Activated CD4-positive, alpha-beta T cell treated with anti-CD3 and anti-CD28 coated beads, Interleukin-2, amount 10 ng/mL, durations not matched to agents 24 days and 14 days (primary cell): Measurements from ENCODE around the gene AGBL4. TPM values are rescaled to one million over a fixed set of nuclear protein-coding genes. Genes with fewer than 3 reads are reported as not detected.

ENCODE experiments used
- DNase-seq: peaks from one replicate; pipeline ENCODE4 v3.0.0; 2022
- H3K27ac Mint-ChIP-seq: one replicate; pipeline ENCODE4 v1.8.0; 2022; ENCODE audit warnings: mild to moderate bottlenecking, mixed read lengths
- H3K27me3 Mint-ChIP-seq: one replicate; pipeline ENCODE4 v1.8.0; 2022; ENCODE audit warnings: mixed read lengths
- H3K36me3 Mint-ChIP-seq: one replicate; pipeline ENCODE4 v1.8.0; 2022; ENCODE audit warnings: low read depth, mild to moderate bottlenecking, mixed read lengths
- H3K4me1 Mint-ChIP-seq: one replicate; pipeline ENCODE4 v1.8.0; 2021; ENCODE audit warnings: mixed read lengths
- H3K4me3 Mint-ChIP-seq: one replicate; pipeline ENCODE4 v1.8.0; 2022; ENCODE audit warnings: mild to moderate bottlenecking, moderate library complexity, mixed read lengths
- H3K9me3 Mint-ChIP-seq: one replicate; pipeline ENCODE4 v1.8.0; 2021; ENCODE audit warnings: mixed read lengths
- intact Hi-C: fragments of 100-400 bp; cut with micrococcal nuclease; formaldehyde crosslinking; loops from one replicate; pipeline ENCODE4 v1.15.1; 2023
- total RNA-seq: library from RNA; stranded (reverse); gene quantifications from 2 replicates; pipeline ENCODE4 v1.2.3, GENCODE V29; 2022

AGBL4 gene
- total RNA-seq, 1 donor from 2014 or later: not detected

DNA sequence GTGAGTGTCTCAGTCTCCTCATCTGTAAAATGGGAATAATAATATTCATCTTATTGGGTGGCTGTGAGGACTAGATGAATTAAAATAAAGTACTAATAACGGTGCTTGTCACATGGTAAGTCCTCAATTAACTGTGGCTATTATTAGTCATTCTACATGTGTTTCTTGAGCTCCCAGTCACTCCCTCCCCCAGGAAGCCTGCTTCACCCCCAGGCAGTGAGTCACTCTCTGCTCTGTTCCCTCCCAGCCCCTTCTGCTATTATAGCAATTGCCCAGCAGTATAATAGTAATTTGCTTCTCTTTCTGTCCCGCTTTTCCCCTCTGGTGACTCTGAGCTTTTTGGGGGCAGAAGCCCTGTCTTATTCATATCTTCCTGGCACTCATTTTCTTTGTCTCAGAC is 1349.1 kb downstream of the AGBL4 start:
- intact Hi-C loops: no loop called here
- H3K27me3 Mint-ChIP-seq: peaks cover 9% of the 10 kb centered on the region
- H3K4me1 Mint-ChIP-seq: peaks cover 2% of the 10 kb centered on the region
- H3K27ac Mint-ChIP-seq: no peak overlapping the region
- H3K9me3 Mint-ChIP-seq: no peaks in the 10 kb centered on the region
- no peak overlapping the region for H3K4me3 Mint-ChIP-seq
- DNase-seq: no peak
- no peaks in the 10 kb centered on the region for H3K36me3 Mint-ChIP-seq

DNA sequence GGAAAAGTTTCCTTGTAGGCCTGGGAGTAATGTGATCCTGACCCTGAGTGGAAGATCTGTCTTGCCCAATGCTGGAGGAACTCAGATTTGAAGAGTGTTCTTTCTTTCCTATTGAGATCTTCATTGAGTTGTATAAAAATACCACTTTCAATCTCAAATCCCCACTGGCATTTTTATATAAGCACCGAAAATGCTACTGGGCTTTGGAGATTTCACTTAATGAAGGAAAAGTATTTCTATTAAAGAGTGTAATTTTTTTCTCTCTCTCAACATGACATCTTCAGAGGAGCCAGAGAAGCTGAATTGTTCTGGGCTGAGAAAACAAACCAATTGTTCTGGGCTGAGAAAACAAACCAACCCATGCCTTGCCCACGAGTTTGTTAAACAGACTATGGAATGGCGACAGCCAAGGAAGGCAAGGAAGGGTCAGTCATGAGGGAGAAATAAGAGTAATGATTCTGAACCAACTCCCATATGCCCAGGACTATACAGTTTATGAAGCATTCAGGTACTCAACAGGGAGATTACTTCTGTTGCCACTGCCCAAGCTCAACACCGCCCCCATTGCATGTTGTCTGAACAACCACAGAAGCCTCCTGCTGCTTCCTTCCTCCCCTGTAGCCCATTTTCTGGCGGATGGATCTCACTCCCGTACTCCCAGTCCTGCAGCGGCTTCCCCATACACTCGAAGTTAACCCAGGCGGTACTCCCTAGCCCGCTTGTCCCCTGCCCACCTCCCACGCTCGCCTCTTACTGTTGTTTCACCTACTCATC is 1350.2 kb downstream of the AGBL4 start:
- Mint-ChIP-seq H3K9me3 (no peaks in the 10 kb centered on the region), H3K27ac (no peak overlapping the region), H3K4me3 (no peak overlapping the region), H3K36me3 (no peaks in the 10 kb centered on the region), H3K27me3 (peaks cover 13% of the 10 kb centered on the region), H3K4me1 (peaks cover 2% of the 10 kb centered on the region)
- DNase-seq: no peak
- intact Hi-C loops: no loop called here

DNA sequence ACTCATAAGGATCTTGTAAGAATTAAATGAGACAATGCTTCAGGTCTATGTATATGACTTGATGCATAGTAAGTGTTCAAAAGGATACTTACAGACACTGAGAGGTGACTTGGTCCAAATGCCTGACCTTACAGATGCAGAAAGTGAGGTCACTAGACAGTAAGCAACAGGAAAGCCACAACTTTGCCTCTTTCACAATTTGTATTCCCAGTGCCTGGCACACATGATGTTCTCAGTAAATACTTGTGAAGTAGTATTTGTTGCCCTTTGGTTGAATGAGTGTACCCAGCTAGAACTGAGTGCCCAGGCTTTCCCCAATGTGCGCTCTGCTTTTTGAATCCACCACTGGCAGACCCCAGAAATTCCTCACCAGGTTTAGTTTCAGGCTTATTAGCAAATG is 1352.2 kb downstream of the AGBL4 start:
- H3K36me3 Mint-ChIP-seq: no peaks in the 10 kb centered on the region
- peaks cover 14% of the 10 kb centered on the region for H3K27me3 Mint-ChIP-seq
- intact Hi-C loops: no loop called here
- DNase-seq: no peak
- H3K27ac Mint-ChIP-seq: no peak overlapping the region
- H3K9me3 Mint-ChIP-seq: no peaks in the 10 kb centered on the region
- no peaks in the 10 kb centered on the region for H3K4me1 Mint-ChIP-seq
- no peak overlapping the region for H3K4me3 Mint-ChIP-seq

DNA sequence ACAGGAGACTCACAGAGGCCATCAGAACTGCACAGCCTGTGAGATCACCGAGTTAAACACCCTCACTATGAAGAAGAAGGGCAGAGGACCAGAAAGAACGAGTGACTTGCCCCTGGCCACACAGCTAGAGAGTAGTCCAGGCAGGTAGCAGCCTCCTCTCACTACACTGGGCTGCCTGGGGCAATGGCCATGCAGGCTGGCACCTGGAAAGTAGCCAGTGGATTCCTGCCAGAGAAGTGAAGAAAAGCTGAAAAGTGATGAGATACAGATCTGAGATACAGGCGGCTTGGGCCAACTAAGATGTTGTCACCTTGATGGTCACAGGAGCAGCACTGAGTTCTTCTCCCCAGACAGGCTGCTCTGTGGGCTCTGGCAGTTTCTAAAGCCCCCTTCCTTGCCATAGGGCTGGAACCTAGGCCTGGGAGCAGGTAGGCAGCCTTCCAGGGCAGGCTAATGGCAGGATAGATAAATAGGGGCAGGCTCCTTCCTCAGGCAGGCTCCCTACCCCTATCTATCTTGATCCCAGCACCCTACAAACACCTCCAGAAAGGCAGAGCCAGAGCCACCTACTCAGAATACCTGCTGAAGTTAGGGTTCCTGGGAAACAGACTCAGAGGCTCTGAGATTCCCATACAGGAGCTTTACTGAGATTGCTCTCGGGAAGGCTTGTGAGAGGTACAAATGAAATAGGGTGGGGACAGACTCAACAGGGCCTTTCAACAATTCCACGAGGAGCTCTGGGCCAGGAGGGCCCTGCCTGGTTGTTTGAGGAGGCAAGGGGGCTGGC is 1353.3 kb downstream of the AGBL4 start:
- intact Hi-C loops: no loop called here
- Mint-ChIP-seq H3K9me3 (no peaks in the 10 kb centered on the region), H3K27me3 (peaks cover 16% of the 10 kb centered on the region), H3K4me3 (no peak overlapping the region), H3K27ac (no peak overlapping the region), H3K4me1 (no peaks in the 10 kb centered on the region), H3K36me3 (no peaks in the 10 kb centered on the region)
- DNase-seq: no peak

DNA sequence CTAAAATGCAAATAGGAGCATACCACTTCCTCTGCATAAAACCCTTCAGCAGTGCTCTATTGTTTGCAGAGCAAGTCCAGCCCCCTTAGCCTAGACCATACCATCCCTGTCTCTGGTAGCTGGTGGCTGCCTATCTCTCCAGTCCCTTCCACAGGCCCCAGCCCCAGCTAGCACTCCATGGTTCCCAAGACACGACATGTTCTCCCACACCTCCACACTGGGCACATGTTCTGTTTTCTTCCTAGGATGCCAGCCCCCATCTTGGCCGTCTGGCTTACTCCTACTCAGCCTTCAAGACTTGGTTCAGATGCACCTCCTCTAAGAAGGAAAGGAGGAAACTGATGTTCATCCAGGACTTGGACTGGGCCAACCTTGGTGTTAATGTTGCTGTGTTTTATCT is 1355.4 kb downstream of the AGBL4 start:
- H3K27ac Mint-ChIP-seq: no peak overlapping the region
- H3K36me3 Mint-ChIP-seq: no peaks in the 10 kb centered on the region
- peaks cover 16% of the 10 kb centered on the region for H3K27me3 Mint-ChIP-seq
- no peaks in the 10 kb centered on the region for H3K9me3 Mint-ChIP-seq
- DNase-seq: no peak
- intact Hi-C loops: no loop called here
- H3K4me3 Mint-ChIP-seq: no peak overlapping the region
- no peaks in the 10 kb centered on the region for H3K4me1 Mint-ChIP-seq

DNA sequence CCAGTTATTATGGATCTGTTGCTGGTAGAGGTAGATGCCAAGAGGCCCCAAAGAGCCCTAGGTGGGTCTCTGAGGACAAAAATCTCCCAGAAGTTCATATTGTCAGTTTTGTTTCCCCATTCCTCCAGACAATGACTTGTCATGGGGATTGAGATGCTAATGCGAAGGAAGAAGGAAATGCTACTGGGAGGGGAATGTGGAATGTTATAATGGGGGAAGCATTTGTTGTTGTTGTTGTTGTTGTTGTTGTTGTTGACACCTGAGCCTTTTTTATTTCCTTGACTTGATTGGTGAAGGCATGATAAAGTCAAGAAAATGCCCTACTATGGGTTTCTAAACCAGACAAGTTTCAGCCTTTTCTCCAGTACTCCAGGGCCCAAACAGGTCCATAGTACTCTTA is 1356.0 kb downstream of the AGBL4 start:
- H3K27me3 Mint-ChIP-seq: peaks cover 16% of the 10 kb centered on the region
- no peaks in the 10 kb centered on the region for H3K36me3 Mint-ChIP-seq
- H3K4me3 Mint-ChIP-seq: no peak overlapping the region
- no peak for DNase-seq
- no peaks in the 10 kb centered on the region for H3K4me1 Mint-ChIP-seq
- H3K9me3 Mint-ChIP-seq: no peaks in the 10 kb centered on the region
- intact Hi-C loops: no loop called here
- no peak overlapping the region for H3K27ac Mint-ChIP-seq

DNA sequence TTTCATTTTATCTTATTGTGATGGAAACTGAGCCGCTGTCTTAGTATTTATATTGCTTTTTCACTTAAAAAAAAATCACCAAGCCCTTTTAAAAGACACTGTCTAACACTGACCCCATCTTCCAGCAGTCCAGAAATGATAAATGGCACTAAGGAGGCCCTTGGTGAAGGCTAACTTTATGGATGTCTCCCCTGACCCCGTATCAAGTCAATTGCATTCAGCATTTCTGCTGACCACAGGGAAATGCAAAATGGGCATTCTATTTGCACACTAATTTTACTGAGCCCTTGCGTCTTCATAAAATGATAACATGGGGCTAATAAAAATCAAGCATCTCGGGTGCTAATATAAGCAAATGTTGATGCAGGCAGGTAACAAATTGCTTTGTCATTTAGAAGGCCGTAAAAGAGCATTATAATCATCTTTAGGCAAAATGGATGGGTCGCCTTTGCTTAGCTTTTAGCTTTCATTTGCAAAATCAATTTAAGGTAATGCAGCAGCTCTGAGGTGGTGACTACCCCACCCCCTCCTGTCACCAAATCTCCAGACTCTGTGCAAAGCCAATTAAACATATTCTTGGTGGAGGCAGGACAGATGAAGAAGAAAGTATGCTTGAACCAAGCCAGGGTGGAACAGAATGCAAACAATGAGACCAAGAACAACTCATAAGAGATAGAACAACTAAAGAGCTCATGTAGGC is 1357.9 kb downstream of the AGBL4 start:
- no peak for DNase-seq
- H3K4me3 Mint-ChIP-seq: no peak overlapping the region
- no peaks in the 10 kb centered on the region for H3K9me3 Mint-ChIP-seq
- no peak overlapping the region for H3K27ac Mint-ChIP-seq
- intact Hi-C loops: no loop called here
- H3K36me3 Mint-ChIP-seq: no peaks in the 10 kb centered on the region
- H3K4me1 Mint-ChIP-seq: no peaks in the 10 kb centered on the region
- H3K27me3 Mint-ChIP-seq: peaks cover 15% of the 10 kb centered on the region

DNA sequence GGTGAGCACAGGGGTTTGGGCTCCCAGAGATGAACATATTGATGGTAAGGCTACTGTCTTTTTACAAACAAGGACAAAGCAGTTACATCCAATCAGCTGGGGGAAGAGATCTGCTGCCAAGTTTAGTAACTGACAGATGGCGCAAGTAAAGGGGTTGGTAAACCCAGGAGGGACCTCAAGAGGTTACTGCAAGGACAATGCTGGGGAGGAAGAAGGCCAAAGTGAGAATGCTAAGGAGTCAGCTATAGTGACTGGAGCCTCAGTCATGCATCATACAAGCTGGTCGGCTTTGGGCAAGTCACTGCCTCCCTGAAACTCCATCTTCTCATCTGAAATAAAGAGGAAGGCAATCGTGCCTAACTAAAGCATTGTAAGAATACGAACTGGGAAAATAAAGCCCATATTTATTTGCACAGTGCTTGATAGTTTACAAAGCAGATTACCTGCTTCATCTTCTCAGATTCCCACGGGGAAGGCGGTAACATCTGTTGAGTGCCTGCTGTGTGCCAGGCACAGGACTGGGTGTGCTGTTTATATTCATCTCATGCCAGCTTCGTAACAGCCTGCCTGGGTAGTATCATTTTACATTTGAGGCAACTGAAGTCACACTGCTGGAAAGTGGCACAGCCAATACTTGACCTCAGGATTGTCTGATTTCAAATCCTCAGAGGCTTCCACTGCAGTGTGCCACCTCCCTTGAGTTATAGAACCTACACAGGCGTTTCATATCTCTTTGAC is 1361.9 kb downstream of the AGBL4 start:
- Mint-ChIP-seq H3K9me3 (no peaks in the 10 kb centered on the region), H3K27me3 (peaks cover 6% of the 10 kb centered on the region), H3K4me3 (no peak overlapping the region), H3K36me3 (no peaks in the 10 kb centered on the region), H3K4me1 (no peaks in the 10 kb centered on the region), H3K27ac (no peak overlapping the region)
- intact Hi-C loops: no loop called here
- DNase-seq: no peak

DNA sequence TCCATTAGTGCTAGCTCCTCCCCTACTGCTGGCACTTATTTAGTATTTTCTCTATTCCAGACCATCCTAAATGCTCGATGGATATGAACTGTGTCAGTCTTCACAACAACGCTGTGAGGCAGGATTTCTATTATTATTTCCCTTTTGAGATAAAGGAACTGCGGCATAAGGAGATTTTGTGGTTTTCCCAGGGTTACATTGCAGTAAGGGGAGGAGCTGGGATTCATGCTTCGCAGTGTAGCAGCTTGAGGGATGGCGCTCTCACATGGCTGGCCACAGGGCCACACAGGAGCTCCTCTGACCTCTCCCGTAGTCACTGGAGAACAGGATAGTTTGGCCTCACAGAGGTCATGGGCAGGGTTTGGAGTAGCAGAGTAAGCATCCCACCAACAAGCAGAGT is 1364.0 kb downstream of the AGBL4 start:
- no peaks in the 10 kb centered on the region for H3K9me3 Mint-ChIP-seq
- no peak for DNase-seq
- peaks cover 8% of the 10 kb centered on the region for H3K27me3 Mint-ChIP-seq
- no peaks in the 10 kb centered on the region for H3K4me1 Mint-ChIP-seq
- H3K27ac Mint-ChIP-seq: no peak overlapping the region
- H3K4me3 Mint-ChIP-seq: no peak overlapping the region
- intact Hi-C loops: no loop called here
- no peaks in the 10 kb centered on the region for H3K36me3 Mint-ChIP-seq

DNA sequence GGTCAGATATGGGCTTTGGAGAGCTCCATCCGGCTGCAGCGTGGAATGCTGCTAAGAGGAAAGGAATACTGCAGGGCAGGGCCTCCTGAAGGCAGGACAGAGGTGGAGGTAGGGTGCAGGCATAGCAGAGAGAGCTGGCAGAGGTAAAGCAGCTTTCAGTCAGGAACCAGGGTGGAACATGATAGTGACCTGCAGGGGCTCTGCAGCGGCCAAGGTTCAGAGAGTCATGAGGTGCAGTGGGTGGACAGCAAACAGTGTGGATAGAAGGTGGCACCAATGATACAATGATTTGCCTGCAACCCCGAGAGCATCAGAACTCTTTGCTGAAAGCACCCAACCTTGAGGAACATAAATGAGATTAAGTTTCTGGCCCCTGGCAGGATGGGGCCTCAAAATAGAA is 1366.3 kb downstream of the AGBL4 start:
- no peak overlapping the region for H3K4me3 Mint-ChIP-seq
- intact Hi-C loops: no loop called here
- no peak overlapping the region for H3K27ac Mint-ChIP-seq
- H3K36me3 Mint-ChIP-seq: no peaks in the 10 kb centered on the region
- no peaks in the 10 kb centered on the region for H3K4me1 Mint-ChIP-seq
- no peaks in the 10 kb centered on the region for H3K9me3 Mint-ChIP-seq
- H3K27me3 Mint-ChIP-seq: peaks cover 7% of the 10 kb centered on the region
- no peak for DNase-seq

DNA sequence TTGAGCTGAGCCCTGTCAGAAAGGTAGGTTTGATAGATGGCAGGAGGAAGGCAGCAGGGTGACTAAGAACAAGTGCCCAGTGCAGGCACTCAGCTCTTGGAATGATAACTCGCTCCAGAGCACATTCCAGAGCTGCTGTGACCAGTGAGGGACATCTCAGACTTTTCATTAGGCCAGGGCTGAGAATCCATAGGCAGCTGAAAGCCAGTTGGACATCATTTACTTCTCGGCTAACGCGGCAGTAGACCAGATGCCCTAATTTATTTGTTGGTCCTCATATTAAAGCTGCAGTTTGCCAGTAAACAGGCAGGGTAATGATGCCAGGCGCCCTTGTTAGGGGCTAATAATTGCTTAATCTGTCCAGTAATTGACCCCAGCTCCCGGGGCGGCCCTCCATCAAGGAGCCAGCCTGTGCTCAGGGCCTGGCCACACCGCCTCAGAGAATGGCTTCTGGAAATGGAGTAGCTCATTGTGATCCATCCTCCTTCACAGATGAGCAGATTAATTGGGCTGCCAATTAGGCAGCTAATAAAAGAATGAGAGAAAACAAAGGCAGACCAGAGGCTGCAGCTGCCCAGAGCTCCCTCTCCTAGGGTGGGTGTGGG is 1369.0 kb downstream of the AGBL4 start:
- H3K9me3 Mint-ChIP-seq: no peaks in the 10 kb centered on the region
- intact Hi-C loops: no loop called here
- no peak overlapping the region for H3K27ac Mint-ChIP-seq
- no peak for DNase-seq
- no peak overlapping the region for H3K4me3 Mint-ChIP-seq
- H3K27me3 Mint-ChIP-seq: peaks cover 9% of the 10 kb centered on the region
- H3K36me3 Mint-ChIP-seq: no peaks in the 10 kb centered on the region
- no peaks in the 10 kb centered on the region for H3K4me1 Mint-ChIP-seq

DNA sequence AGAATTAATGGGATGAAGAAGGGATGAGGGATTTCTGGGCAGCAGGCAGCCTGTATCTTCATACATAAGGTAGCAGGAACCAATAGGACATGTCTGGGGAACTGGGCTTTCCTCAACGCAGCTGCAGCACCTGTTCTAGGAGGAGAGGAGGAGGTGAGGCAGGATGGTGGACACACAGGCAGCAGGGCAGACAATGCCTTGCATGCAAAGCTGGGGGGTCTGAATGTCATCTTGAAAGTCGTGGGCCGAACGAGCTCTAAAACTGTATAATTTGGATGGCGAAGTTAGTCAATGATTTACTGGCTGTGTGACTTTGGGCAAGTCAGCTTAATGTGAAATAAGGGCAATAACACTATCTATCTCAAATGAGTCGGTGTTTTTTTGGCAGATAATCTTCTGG is 1371.4 kb downstream of the AGBL4 start:
- Mint-ChIP-seq H3K27ac (no peak overlapping the region), H3K36me3 (no peaks in the 10 kb centered on the region), H3K9me3 (no peaks in the 10 kb centered on the region), H3K4me1 (no peaks in the 10 kb centered on the region), H3K4me3 (no peak overlapping the region), H3K27me3 (peaks cover 9% of the 10 kb centered on the region)
- no peak for DNase-seq
- intact Hi-C loops: no loop called here

DNA sequence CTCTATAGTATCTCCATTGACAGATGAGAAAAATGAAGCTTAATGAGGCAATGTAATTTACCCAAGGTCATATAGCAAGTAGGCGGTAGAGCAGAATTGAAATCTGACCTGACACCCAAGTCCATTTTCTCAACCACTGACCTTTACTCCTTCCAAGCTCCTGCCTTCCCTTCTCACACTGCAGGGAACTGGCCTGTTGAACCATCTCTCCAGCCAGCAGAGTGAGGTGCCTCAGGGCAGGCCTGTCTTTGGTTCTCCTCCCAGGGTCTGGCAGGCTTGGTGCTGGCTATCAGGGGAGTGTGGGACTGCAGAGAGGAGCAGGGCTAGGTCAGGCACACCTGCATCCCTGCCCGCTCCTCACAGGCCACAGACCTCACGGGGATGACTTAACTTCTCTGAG is 1373.9 kb downstream of the AGBL4 start:
- Mint-ChIP-seq H3K36me3 (no peaks in the 10 kb centered on the region), H3K4me1 (no peaks in the 10 kb centered on the region), H3K27ac (no peak overlapping the region), H3K9me3 (no peaks in the 10 kb centered on the region), H3K27me3 (peaks cover 5% of the 10 kb centered on the region), H3K4me3 (no peak overlapping the region)
- intact Hi-C loops: no loop called here
- DNase-seq: no peak
